LNCaP clone FGC (cell line): Measurements from ENCODE around the gene LINGO4.
A peak's percentile ranks its signal among the peaks of the same experiment; 100 is the strongest.

Experiments
- DNase-seq: peaks from one replicate; pipeline ENCODE4 v3.0.0-alpha.2; 2011; ENCODE audit warnings: low read depth
- H3K4me3 ChIP-seq: 2 replicates; pipeline ENCODE4 v1.5.1; 2011; ENCODE audit warnings: mild to moderate bottlenecking, low read depth, low read length, control low read depth
- TF ChIP-seq, protein P1 (sequence below): IDR thresholded peaks from 2 replicates; pipeline ENCODE4 v1.5.1; 2012; ENCODE audit warnings: mild to moderate bottlenecking; ENCODE audit not compliant: control insufficient read depth, insufficient read depth; ENCODE audit errors: extremely low read depth

Gene LINGO4

DNA sequence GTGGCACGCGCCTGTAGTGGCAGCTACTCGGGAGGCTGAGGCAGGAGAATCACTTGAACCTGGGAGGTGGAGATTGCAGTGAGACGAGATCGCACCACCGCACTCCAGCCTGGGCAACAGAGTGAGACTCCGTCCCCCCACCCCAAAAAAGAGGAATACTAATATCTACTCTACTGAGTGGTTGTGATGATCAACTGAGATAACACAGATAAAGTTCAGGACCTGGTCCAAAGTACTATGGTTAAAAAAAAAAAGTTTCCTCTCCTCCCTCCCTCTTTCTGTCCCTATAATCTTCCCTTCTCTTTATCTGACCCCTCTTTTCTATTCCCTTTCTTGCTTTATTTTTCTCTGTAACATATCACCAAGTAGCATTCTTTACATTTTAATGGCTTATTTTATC, 30.4 kb upstream of the LINGO4 start:
- H3K4me3 ChIP-seq, result no peak overlapping the region
- no peak for DNase-seq
- TF ChIP-seq, protein P1, sequence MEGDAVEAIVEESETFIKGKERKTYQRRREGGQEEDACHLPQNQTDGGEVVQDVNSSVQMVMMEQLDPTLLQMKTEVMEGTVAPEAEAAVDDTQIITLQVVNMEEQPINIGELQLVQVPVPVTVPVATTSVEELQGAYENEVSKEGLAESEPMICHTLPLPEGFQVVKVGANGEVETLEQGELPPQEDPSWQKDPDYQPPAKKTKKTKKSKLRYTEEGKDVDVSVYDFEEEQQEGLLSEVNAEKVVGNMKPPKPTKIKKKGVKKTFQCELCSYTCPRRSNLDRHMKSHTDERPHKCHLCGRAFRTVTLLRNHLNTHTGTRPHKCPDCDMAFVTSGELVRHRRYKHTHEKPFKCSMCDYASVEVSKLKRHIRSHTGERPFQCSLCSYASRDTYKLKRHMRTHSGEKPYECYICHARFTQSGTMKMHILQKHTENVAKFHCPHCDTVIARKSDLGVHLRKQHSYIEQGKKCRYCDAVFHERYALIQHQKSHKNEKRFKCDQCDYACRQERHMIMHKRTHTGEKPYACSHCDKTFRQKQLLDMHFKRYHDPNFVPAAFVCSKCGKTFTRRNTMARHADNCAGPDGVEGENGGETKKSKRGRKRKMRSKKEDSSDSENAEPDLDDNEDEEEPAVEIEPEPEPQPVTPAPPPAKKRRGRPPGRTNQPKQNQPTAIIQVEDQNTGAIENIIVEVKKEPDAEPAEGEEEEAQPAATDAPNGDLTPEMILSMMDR, result no peak

DNA sequence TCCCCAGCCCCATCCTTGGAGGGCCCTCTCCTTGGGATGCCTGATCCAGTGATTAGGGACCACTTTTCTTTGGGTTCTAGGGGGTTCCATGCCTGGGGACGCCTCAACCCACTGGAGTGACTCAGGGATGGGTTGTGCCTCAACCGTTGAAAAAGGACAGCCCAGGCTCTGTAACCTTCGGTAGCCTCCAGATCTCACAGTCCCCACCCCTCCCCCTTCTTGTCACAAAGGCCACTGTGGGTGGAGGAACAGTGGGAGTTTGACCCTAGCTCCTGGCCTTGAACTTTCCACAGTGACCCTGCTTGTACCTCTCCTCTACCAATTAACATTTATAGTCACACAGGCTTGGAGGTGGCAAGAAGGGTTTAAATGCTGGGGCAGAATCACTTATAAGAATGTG, 29.0 kb upstream of the LINGO4 start:
- no peak for DNase-seq
- H3K4me3 ChIP-seq, result no peak overlapping the region
- TF ChIP-seq, protein P1, result no peak

DNA sequence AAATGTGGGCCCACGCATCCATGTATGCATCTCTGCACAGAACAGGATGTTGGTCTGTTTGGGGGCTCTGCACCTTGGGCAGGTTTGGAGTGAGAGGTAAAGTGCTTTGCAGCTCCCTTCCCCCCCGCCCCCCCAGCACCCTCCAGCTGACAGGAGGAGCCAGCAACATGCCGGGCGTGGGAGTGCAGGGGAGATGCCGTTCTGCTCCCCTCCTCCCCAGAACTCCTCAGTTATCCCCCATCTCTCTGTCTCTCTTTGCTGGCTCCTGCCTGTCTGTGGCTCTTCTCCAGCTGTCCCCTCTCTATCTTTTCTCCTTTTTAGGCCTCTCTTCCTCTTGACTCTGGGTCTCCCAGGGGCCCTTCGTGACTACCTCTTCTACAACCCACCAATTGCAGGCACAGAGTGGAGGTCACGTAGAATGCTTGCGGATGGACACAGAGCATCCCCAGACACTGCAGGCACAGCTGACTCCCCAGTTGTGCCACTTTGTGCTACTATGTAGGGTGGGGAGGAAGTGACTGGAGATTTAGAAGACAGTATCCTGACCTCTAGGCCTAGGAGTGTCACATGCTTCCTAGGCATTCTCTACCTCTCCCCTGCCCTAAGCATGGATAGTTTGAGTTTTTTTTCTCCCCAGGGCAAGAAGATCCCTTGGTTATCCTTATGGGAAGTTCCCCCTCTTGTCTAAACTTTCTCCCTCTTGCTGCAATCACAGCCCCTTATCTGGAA, 28.1 kb upstream of the LINGO4 start:
- no peak for DNase-seq
- TF ChIP-seq, protein P1, result no peak
- H3K4me3 ChIP-seq, result peak overlapping the region; percentile 44

DNA sequence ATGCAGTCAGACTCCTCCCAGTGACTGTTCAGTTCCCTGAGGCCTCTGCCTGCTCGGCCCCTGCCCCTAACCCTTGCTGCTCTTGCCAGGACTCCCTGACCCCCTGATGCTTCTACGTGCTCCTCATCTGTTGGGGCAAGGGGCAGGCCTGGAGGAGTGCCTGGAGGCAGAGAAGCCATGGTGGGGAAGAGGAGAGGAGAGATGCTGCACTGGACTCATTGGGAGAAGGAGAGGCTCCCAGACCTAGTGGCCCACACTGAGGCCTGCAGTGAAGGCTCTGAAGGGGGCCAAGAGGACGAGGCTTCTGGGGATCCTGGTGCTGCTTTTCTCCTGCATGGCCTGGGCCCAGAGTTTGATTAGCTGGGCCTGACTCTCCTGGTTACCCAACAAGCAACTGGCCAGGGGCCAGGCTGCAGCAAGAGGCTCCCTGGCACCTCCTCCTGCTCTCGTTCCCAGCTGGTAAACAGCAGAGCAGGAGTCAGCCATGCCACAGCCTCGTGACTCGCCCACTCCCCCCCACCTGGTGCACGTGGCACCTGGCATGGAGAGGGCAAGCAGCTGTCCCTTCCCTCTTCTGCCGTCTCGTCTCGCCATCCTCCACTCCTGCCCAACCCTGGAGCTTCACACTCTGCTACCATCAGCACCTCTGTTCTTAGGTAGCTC, 27.2 kb upstream of the LINGO4 start:
- TF ChIP-seq, protein P1, result no peak
- peak; percentile 97 for DNase-seq
- peak overlapping the region; percentile 75 for H3K4me3 ChIP-seq

DNA sequence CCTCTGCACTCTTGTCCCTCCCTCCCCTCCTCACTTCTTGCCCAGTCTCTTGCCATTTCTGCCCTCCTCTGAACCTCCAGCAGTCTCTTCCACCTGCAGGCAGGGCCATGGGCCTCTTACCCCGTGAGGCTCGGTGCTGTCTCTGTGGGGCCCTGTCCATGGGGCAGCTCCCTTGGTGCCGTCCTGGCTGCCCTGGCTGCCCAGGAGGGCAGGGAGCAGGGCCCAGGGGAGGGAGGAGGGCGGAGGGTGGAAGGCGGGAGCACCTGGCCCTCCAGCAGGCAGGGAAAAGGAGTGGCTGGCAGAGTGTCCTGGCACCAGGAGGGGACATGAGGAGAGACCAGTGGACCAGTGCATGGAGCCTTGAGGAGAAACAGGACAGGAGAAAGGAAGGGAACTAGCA, 26.4 kb upstream of the LINGO4 start, which contains the start of gene RORC:
Gene RORC (minus strand): TSS at position 198 of the 400 bp plus-strand sequence. CDS start 38 bp downstream, at position 160.
- TF ChIP-seq, protein P1, result no peak
- peak within 1 kb of the TSS; percentile 75 for H3K4me3 ChIP-seq
- peak; percentile 75 for DNase-seq

DNA sequence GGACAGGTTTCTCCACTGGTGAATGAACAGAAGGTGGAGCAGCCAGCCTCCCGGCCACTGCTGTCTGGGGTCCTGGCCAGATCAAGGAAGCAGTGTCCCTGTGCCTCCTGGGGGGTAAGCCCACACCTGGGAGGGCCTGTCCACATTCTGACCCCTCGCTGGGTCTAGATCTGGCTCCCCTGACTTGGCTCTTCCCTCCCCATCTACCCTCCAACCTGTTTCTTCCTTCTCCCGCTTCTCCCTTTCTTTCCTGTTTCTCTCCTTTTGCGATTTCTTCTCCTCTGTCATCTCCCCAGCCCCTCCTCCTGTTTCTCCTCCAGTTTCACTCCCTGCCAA, 26.0 kb upstream of the LINGO4 start:
- H3K4me3 ChIP-seq, result peak overlapping the region; percentile 75
- TF ChIP-seq, protein P1, result no peak
- no peak for DNase-seq

DNA sequence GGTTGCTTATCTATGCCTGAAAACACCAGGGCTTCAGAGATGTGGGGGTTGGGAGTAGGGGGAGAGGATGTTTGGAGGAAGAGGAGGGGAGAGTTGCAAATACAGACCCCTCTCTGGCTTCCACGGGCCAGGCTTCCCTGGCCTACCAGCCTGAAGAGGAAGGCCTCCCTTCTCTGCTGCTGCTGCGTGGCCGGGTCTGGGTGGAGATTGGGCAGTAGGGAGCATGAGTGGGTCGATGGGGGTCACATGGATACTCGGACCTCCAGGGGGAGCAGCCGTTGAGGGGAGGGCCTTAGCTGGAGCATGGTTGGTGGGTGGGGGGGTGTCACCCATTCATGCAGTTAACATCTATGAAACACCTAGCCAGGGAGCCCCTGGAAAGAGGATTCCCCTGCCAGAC, 24.8 kb upstream of the LINGO4 start:
- DNase-seq, result no peak
- peak overlapping the region; percentile 75 for H3K4me3 ChIP-seq
- TF ChIP-seq, protein P1, result no peak
